ENCODE results near the gene DOCK8. TPM values are rescaled to one million over a fixed set of nuclear protein-coding genes. Genes with fewer than 3 reads are reported as not detected.

The DOCK8 gene
- total RNA-seq, 2 donors from 2014 or later = 18.7 to 19.3 TPM

DNA sequence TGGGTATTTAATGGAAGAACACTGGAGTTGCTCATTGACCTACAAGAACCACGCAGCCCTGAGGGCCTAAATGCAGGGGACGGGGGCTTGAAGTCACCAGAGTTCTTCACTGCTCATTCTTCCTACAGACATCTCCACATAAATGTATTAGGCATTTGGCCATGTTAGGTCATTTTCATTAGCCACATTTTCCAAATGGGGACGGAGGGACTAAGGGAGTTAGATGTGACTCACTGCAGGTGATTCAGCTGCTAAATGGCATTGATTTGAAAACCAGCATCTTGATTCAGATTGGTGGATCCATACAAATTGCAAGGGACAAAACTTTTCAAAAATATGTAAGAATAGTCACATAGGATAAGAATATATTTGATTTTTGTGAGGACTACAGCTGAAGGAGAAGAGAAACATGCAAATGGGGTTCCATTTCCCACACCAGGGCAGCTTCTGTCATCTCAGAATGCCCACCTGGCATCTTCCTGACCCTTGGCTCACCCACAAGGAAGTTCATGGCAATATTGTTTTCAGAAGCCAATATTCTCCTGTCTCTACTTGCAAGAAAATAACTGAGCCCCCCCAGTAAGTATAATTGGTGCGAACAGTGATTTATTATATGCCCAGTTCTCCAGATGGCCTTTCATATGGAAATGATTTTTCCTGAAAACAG lies 264.8 kb downstream of the DOCK8 start:
- Histone ChIP-seq H3K27me3 (replicated peaks; ENCODE audit: insufficient read depth) (no peaks in the 10 kb centered on the region), H3K9me3 (no peaks in the 10 kb centered on the region), H3K4me3 (no peak overlapping the region), H3K4me1 (ENCODE audit: control insufficient read depth in 1 of 2, low read depth in 2 of 2) (no peaks in the 10 kb centered on the region), H3K36me3 (no peaks in the 10 kb centered on the region), H3K27ac (no peak overlapping the region)
- TF ChIP-seq, protein P1, sequence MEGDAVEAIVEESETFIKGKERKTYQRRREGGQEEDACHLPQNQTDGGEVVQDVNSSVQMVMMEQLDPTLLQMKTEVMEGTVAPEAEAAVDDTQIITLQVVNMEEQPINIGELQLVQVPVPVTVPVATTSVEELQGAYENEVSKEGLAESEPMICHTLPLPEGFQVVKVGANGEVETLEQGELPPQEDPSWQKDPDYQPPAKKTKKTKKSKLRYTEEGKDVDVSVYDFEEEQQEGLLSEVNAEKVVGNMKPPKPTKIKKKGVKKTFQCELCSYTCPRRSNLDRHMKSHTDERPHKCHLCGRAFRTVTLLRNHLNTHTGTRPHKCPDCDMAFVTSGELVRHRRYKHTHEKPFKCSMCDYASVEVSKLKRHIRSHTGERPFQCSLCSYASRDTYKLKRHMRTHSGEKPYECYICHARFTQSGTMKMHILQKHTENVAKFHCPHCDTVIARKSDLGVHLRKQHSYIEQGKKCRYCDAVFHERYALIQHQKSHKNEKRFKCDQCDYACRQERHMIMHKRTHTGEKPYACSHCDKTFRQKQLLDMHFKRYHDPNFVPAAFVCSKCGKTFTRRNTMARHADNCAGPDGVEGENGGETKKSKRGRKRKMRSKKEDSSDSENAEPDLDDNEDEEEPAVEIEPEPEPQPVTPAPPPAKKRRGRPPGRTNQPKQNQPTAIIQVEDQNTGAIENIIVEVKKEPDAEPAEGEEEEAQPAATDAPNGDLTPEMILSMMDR (IDR thresholded peaks at IDR 0.05) = no peak
- no peak for ATAC-seq (ENCODE audit: insufficient number of reproducible peaks, low FRiP score, low read depth)
- DNase-seq (ENCODE audit: low spot score) = no peak

DNA sequence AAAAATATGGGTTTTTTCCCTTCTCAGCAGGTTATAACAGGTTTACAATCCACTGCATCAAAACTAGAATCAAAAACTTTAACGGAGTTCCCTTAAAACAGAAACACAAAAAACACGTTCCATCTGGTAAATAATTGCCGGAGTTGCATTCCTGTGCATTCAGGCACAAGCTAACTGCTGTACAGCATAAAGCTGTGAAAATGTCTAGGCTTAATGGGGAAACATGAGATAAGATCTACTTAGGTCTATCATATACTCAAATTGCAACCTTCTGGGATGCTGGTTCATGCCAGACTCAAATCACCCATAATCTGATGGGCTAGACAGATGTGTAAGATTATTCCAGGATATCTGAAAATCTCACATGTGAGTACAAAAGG lies 265.3 kb downstream of the DOCK8 start:
- Histone ChIP-seq H3K4me1 (ENCODE audit: control insufficient read depth in 1 of 2, low read depth in 2 of 2) (no peaks in the 10 kb centered on the region), H3K27ac (no peak overlapping the region), H3K36me3 (no peaks in the 10 kb centered on the region), H3K9me3 (no peaks in the 10 kb centered on the region), H3K27me3 (replicated peaks; ENCODE audit: insufficient read depth) (no peaks in the 10 kb centered on the region), H3K4me3 (no peak overlapping the region)
- ATAC-seq (ENCODE audit: insufficient number of reproducible peaks, low FRiP score, low read depth) = no peak
- DNase-seq (ENCODE audit: low spot score) = no peak
- TF ChIP-seq, protein P1 (IDR thresholded peaks at IDR 0.05) = no peak

DNA sequence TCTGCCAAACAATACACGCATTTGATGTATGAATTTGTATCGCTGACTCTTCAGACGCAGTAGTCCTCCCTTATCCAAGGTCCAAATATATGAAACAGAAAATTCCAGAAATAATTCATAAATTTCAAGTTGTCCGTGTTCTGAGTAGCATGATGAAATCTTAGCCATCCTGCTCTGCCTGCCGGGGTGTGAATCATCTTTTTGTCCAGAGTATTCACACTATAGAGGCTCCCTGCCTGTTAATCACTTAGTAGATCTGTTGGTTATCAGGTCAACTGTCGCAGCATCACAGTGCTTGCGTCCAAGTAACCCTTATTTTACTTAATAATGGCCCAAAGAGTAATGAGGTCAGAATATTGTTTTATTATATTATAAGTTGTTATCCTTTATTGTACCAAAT lies 268.1 kb downstream of the DOCK8 start:
- Histone ChIP-seq H3K9me3 (no peaks in the 10 kb centered on the region), H3K36me3 (no peaks in the 10 kb centered on the region), H3K27ac (no peak overlapping the region), H3K27me3 (replicated peaks; ENCODE audit: insufficient read depth) (no peaks in the 10 kb centered on the region), H3K4me1 (ENCODE audit: control insufficient read depth in 1 of 2, low read depth in 2 of 2) (no peaks in the 10 kb centered on the region), H3K4me3 (no peak overlapping the region)
- ATAC-seq (ENCODE audit: insufficient number of reproducible peaks, low FRiP score, low read depth) = no peak
- DNase-seq (ENCODE audit: low spot score) = no peak
- TF ChIP-seq, protein P1 (IDR thresholded peaks at IDR 0.05) = no peak

DNA sequence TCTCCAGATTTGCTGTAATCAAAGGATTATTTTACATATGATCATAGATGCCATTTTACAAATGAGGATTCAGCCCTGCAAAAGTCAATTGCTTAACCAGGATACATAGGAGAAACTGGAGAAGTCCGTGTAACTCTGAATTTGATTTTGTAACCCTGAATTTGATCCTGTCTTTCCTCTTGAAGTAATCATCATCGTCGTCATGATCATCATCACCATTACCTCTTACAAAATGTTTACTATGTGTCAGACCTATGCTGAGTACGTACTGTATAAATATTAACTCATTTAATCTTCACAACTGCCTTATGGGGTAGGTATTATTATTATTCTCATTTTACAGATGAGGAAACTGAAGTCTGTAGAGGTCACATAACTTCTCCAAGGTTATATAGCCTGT lies 271.5 kb downstream of the DOCK8 start:
- Histone ChIP-seq H3K36me3 (no peaks in the 10 kb centered on the region), H3K27ac (no peak overlapping the region), H3K9me3 (no peaks in the 10 kb centered on the region), H3K27me3 (replicated peaks; ENCODE audit: insufficient read depth) (no peaks in the 10 kb centered on the region), H3K4me1 (ENCODE audit: control insufficient read depth in 1 of 2, low read depth in 2 of 2) (peaks cover 6 to 9% of the 10 kb centered on the region in 2 donors), H3K4me3 (no peak overlapping the region)
- DNase-seq (ENCODE audit: low spot score) (no peak), ATAC-seq (ENCODE audit: insufficient number of reproducible peaks, low FRiP score, low read depth) (no peak)
- TF ChIP-seq, protein P1 (IDR thresholded peaks at IDR 0.05) = no peak

DNA sequence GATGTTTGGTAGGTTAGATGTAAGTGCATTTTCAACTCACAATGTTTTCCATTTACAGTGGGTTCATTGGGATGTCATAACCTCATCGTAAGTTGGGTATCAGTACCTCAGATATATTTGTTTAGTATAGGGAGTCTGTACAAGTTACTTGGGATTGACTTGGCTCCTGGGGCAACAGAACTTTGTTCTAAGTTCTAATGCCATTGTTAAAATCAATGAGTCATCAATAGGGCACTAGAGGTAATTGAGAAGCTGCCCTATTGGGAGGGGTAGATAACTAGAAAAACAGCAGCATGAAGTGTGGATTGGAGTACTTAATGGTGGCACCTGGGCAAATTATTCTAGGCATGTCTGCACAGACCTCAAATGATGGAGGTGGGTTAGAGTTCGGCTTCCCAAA lies 272.8 kb downstream of the DOCK8 start:
- ATAC-seq (ENCODE audit: insufficient number of reproducible peaks, low FRiP score, low read depth) (no peak), DNase-seq (ENCODE audit: low spot score) (no peak)
- H3K4me1 ChIP-seq (ENCODE audit: control insufficient read depth in 1 of 2, low read depth in 2 of 2) = peaks cover 6 to 9% of the 10 kb centered on the region in 2 donors
- no peak overlapping the region for H3K27ac ChIP-seq
- no peaks in the 10 kb centered on the region for H3K27me3 ChIP-seq (replicated peaks; ENCODE audit: insufficient read depth)
- TF ChIP-seq, protein P1 (IDR thresholded peaks at IDR 0.05) = no peak
- no peaks in the 10 kb centered on the region for H3K9me3 ChIP-seq
- H3K36me3 ChIP-seq = no peaks in the 10 kb centered on the region
- no peak overlapping the region for H3K4me3 ChIP-seq
